Liver (tissue), 9 donors: ENCODE data around the gene PDLIM3. TPM values are rescaled to one million over a fixed set of nuclear protein-coding genes. Genes with fewer than 3 reads are reported as not detected.

Experiments used
- DNase-seq: peaks from one replicate; pipeline ENCODE4 v3.0.0-alpha.2; 2017; ENCODE audit warnings: low spot score
- H3K27ac ChIP-seq, 2 donors: one replicate each; pipeline ENCODE4 v1.7.0; 2013; ENCODE audit warnings: inconsistent platforms in 2 of 2, low read length in 2 of 2, control low read depth in 1 of 2, low read depth in 1 of 2, mild to moderate bottlenecking in 1 of 2
- H3K27me3 ChIP-seq, 4 donors: one replicate each; pipeline versions ENCODE4 v1.6.1 to v1.7.0; 2013; ENCODE audit warnings: low read length in 3 of 4, inconsistent platforms in 1 of 4, mild to moderate bottlenecking in 1 of 4, moderate library complexity in 1 of 4; ENCODE audit not compliant: control insufficient read depth in 4 of 4, insufficient read depth in 4 of 4
- H3K36me3 ChIP-seq, 4 donors: one replicate each; pipeline versions ENCODE4 v1.6.1 to v1.7.0; 2013; ENCODE audit warnings: low read length in 3 of 4, mild to moderate bottlenecking in 3 of 4, low read depth in 1 of 4, moderate library complexity in 1 of 4; ENCODE audit not compliant: control insufficient read depth in 4 of 4, insufficient read depth in 3 of 4
- H3K4me1 ChIP-seq, 4 donors: one replicate each; pipeline versions ENCODE4 v1.6.1 to v1.7.0; 2013; ENCODE audit warnings: low read length in 3 of 4, mild to moderate bottlenecking in 3 of 4, moderate library complexity in 1 of 4; ENCODE audit not compliant: control insufficient read depth in 4 of 4, insufficient read depth in 4 of 4
- H3K4me3 ChIP-seq, 3 donors: one replicate each; pipeline versions ENCODE4 v1.6.1 to v1.7.0; 2013; ENCODE audit warnings: low read length in 3 of 3, control low read depth in 1 of 3, low read depth in 1 of 3, mild to moderate bottlenecking in 1 of 3
- H3K9ac ChIP-seq, 2 donors: one replicate each; pipeline ENCODE4 v1.7.0; 2013; ENCODE audit warnings: low read length in 2 of 2, mild to moderate bottlenecking in 2 of 2, moderate library complexity in 2 of 2, control low read depth in 1 of 2, low read depth in 1 of 2
- H3K9me3 ChIP-seq, 4 donors: one replicate each; pipeline versions ENCODE4 v1.6.1 to v1.7.0; 2013; ENCODE audit warnings: low read length in 3 of 4; ENCODE audit not compliant: control insufficient read depth in 4 of 4
- EGR1 ChIP-seq, 2 donors: IDR thresholded peaks; 2 replicates each; pipeline ENCODE4 v1.6.1; 2016 to 2018; ENCODE audit warnings: antibody characterized with exemption in 2 of 2, low read depth in 2 of 2
- FOXA1 ChIP-seq: IDR thresholded peaks from 2 replicates; pipeline ENCODE4 v1.6.1; 2016; ENCODE audit warnings: antibody characterized with exemption
- FOXA2 ChIP-seq: IDR thresholded peaks from 2 replicates; pipeline ENCODE4 v1.6.1; 2016; ENCODE audit warnings: antibody characterized with exemption
- GABPA ChIP-seq, 2 donors: IDR thresholded peaks in 1 of 2; conservative IDR thresholded peaks in 1 of 2; 2 replicates each; pipeline ENCODE4 v1.6.1; 2016; ENCODE audit warnings: antibody characterized with exemption in 2 of 2, mild to moderate bottlenecking in 1 of 2, moderate library complexity in 1 of 2
- HNF4A ChIP-seq, 2 donors: conservative IDR thresholded peaks; 2 replicates each; pipeline ENCODE4 v1.6.1; 2016; ENCODE audit warnings: antibody characterized with exemption in 2 of 2, mild to moderate bottlenecking in 2 of 2
- HNF4G ChIP-seq: IDR thresholded peaks from 2 replicates; pipeline ENCODE4 v1.6.1; 2016; ENCODE audit warnings: antibody characterized with exemption
- JUND ChIP-seq, 2 donors: IDR thresholded peaks; 2 replicates each; pipeline ENCODE4 v1.6.1; 2016; ENCODE audit warnings: antibody characterized with exemption in 2 of 2
- NR2F2 ChIP-seq: IDR thresholded peaks from 2 replicates; pipeline ENCODE4 v1.6.1; 2016; ENCODE audit warnings: antibody characterized with exemption
- RAD21 ChIP-seq, 2 donors: IDR thresholded peaks; 2 replicates each; pipeline ENCODE4 v1.6.1; 2016; ENCODE audit warnings: antibody characterized with exemption in 2 of 2, mild to moderate bottlenecking in 2 of 2
- RXRA ChIP-seq, 2 donors: IDR thresholded peaks; 2 replicates each; pipeline ENCODE4 v1.6.1; 2017 to 2018; ENCODE audit warnings: antibody characterized with exemption in 2 of 2, mild to moderate bottlenecking in 1 of 2
- SP1 ChIP-seq: IDR thresholded peaks from 2 replicates; pipeline ENCODE4 v1.6.1; 2018; ENCODE audit warnings: antibody characterized with exemption, mild to moderate bottlenecking
- TAF1 ChIP-seq: conservative IDR thresholded peaks from 2 replicates; pipeline ENCODE4 v1.6.1; 2016; ENCODE audit warnings: antibody characterized with exemption, mild to moderate bottlenecking
- YY1 ChIP-seq: IDR thresholded peaks from 2 replicates; pipeline ENCODE4 v1.6.1; 2016; ENCODE audit warnings: antibody characterized with exemption, mild to moderate bottlenecking
- WGBS: extraction: QIAGEN DNeasy Blood & Tissue Kit; methylation state at CpG from one replicate; pipeline ENCODE4 v1.1.7; 2013; 5-methylcytosine and 5-hydroxymethylcytosine counted together
- polyA plus RNA-seq, 2 donors: library from polyadenylated mRNA; stranded (reverse) in 1 of 2; unstranded in 1 of 2; fragments of 200-250 nt in 1 of 2; fragments of >200 nt in 1 of 2; fragmentation: Nextera tagmentation in 1 of 2; extraction: Ambion mirVana in 1 of 2; gene quantifications; one replicate each; pipeline versions ENCODE4 v1.2.1 to v1.2.3, GENCODE V29; 2013 to 2015
- total RNA-seq, 2 donors: library from RNA; depleted of rRNA; stranded (reverse); fragments of >200 nt; gene quantifications; one replicate each; pipeline ENCODE4 v1.2.3, GENCODE V29; 2014
- TF ChIP-seq, protein P1 (sequence below): IDR thresholded peaks from 2 replicates; pipeline ENCODE4 v1.6.1; 2016; ENCODE audit warnings: antibody characterized with exemption, mild to moderate bottlenecking
- TF ChIP-seq, protein P2 (sequence below): fragments of 150-350 bp; IDR thresholded peaks from 2 replicates; pipeline ENCODE4 v1.5.1; 2017; ENCODE audit warnings: improper control_type of control experiment, low read depth, low read length; ENCODE audit not compliant: missing input control
- TF ChIP-seq, protein P3 (sequence below): IDR thresholded peaks from 2 replicates; pipeline ENCODE4 v1.6.1; 2016; ENCODE audit warnings: antibody characterized with exemption
- TF ChIP-seq, protein P4 (sequence below): IDR thresholded peaks from 2 replicates; pipeline ENCODE4 v1.6.1; 2016; ENCODE audit warnings: antibody characterized with exemption
- TF ChIP-seq, protein P5 (sequence below): IDR thresholded peaks from 2 replicates; pipeline ENCODE4 v1.6.1; 2016; ENCODE audit warnings: antibody characterized with exemption
- donor health status: healthy.
- donor health status: healthy.
- donor health status: healthy.
- donor health status: healthy.
- donor health status: healthy.

The PDLIM3 gene
- total and polyA plus RNA-seq, 4 donors, result 0.58 to 8.8 (median 3.3) TPM

DNA sequence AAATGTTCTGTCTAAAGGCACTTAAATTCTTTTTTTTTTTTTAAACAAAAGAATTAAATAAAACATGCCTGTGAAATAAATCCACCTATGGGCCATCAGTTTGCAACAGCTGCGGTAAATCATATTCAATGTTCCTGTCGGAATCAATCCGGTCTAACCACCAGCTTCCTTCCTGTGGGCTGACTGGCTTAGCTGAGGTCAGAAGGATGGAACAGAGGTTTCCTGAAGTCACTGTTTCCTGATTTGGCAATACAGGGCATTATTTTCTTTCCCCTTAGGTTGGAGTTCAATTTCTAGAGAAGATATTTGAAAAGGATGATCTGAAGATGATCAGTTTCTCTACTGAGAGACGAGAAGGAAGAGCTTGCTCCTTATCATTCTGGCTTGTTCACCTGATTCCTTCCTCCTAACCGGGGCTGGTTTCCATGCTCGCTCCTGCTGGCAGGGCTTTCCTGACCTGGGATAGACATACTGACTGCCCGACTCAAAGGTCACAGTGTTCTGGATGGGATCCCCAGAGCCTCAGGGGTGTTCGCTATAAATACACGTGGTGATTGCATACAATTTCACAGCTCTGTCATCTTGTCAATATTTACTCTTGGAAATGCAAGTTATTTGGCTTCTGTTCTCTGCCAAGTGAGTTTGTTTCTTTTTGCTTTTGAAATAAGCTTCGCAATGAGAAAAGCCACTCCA, 21.7 kb downstream of the PDLIM3 start:
- Histone ChIP-seq H3K27ac (peak overlapping the region; percentile 10 to 80), H3K9ac (peak overlapping the region in 1 of 2 donors; percentile 77), H3K4me3 (no peak overlapping the region), H3K27me3 (no peaks in the 10 kb centered on the region), H3K36me3 (no peaks in the 10 kb centered on the region), H3K4me1 (peaks cover 0 to 15% (median 8%) of the 10 kb centered on the region in 4 donors), H3K9me3 (no peaks in the 10 kb centered on the region)
- 17% methylated on average over 10 of the region's 10 CpGs for WGBS
- no peak for DNase-seq
- peak; percentile 83 to 88 for TF ChIP-seq HNF4A (conservative IDR thresholded peaks at IDR 0.05)
- TF ChIP-seq GABPA (IDR thresholded peaks at IDR 0.05 in 1 of 2, conservative IDR thresholded peaks at IDR 0.05 in 1 of 2), result peak in 1 of 2 donors; percentile 20
- TF ChIP-seq, protein P1, sequence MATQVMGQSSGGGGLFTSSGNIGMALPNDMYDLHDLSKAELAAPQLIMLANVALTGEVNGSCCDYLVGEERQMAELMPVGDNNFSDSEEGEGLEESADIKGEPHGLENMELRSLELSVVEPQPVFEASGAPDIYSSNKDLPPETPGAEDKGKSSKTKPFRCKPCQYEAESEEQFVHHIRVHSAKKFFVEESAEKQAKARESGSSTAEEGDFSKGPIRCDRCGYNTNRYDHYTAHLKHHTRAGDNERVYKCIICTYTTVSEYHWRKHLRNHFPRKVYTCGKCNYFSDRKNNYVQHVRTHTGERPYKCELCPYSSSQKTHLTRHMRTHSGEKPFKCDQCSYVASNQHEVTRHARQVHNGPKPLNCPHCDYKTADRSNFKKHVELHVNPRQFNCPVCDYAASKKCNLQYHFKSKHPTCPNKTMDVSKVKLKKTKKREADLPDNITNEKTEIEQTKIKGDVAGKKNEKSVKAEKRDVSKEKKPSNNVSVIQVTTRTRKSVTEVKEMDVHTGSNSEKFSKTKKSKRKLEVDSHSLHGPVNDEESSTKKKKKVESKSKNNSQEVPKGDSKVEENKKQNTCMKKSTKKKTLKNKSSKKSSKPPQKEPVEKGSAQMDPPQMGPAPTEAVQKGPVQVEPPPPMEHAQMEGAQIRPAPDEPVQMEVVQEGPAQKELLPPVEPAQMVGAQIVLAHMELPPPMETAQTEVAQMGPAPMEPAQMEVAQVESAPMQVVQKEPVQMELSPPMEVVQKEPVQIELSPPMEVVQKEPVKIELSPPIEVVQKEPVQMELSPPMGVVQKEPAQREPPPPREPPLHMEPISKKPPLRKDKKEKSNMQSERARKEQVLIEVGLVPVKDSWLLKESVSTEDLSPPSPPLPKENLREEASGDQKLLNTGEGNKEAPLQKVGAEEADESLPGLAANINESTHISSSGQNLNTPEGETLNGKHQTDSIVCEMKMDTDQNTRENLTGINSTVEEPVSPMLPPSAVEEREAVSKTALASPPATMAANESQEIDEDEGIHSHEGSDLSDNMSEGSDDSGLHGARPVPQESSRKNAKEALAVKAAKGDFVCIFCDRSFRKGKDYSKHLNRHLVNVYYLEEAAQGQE, result peak; percentile 77
- peak; percentile 57 for TF ChIP-seq HNF4G
- peak; percentile 95 for TF ChIP-seq FOXA2
- no peak for TF ChIP-seq TAF1
- peak; percentile 63 to 68 for TF ChIP-seq JUND (IDR thresholded peaks at IDR 0.05)
- TF ChIP-seq, protein P2, sequence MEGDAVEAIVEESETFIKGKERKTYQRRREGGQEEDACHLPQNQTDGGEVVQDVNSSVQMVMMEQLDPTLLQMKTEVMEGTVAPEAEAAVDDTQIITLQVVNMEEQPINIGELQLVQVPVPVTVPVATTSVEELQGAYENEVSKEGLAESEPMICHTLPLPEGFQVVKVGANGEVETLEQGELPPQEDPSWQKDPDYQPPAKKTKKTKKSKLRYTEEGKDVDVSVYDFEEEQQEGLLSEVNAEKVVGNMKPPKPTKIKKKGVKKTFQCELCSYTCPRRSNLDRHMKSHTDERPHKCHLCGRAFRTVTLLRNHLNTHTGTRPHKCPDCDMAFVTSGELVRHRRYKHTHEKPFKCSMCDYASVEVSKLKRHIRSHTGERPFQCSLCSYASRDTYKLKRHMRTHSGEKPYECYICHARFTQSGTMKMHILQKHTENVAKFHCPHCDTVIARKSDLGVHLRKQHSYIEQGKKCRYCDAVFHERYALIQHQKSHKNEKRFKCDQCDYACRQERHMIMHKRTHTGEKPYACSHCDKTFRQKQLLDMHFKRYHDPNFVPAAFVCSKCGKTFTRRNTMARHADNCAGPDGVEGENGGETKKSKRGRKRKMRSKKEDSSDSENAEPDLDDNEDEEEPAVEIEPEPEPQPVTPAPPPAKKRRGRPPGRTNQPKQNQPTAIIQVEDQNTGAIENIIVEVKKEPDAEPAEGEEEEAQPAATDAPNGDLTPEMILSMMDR, result no peak
- peak; percentile 84 to 94 for TF ChIP-seq RXRA (IDR thresholded peaks at IDR 0.05)
- peak; percentile 70 for TF ChIP-seq YY1
- peak; percentile 28 to 31 for TF ChIP-seq RAD21 (IDR thresholded peaks at IDR 0.05)
- TF ChIP-seq, protein P3, sequence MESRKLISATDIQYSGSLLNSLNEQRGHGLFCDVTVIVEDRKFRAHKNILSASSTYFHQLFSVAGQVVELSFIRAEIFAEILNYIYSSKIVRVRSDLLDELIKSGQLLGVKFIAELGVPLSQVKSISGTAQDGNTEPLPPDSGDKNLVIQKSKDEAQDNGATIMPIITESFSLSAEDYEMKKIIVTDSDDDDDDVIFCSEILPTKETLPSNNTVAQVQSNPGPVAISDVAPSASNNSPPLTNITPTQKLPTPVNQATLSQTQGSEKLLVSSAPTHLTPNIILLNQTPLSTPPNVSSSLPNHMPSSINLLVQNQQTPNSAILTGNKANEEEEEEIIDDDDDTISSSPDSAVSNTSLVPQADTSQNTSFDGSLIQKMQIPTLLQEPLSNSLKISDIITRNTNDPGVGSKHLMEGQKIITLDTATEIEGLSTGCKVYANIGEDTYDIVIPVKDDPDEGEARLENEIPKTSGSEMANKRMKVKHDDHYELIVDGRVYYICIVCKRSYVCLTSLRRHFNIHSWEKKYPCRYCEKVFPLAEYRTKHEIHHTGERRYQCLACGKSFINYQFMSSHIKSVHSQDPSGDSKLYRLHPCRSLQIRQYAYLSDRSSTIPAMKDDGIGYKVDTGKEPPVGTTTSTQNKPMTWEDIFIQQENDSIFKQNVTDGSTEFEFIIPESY, result peak; percentile 64
- TF ChIP-seq SP1, result peak; percentile 96
- TF ChIP-seq NR2F2, result peak; percentile 88
- TF ChIP-seq, protein P4, sequence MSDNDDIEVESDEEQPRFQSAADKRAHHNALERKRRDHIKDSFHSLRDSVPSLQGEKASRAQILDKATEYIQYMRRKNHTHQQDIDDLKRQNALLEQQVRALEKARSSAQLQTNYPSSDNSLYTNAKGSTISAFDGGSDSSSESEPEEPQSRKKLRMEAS, result peak; percentile 81
- TF ChIP-seq, protein P5, sequence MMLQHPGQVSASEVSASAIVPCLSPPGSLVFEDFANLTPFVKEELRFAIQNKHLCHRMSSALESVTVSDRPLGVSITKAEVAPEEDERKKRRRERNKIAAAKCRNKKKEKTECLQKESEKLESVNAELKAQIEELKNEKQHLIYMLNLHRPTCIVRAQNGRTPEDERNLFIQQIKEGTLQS, result no peak
- TF ChIP-seq EGR1 (IDR thresholded peaks at IDR 0.05; ENCODE audit: low read depth in 2 of 2), result peak in 1 of 2 donors; percentile 49
- peak; percentile 93 for TF ChIP-seq FOXA1
